ENCODE data around the gene CCDC74B.
"Not testable (repeated sequence)": the region's sequence is repeated elsewhere in the genome, so short reads cannot be mapped to it uniquely, and the experiment has no call there.

Gene CCDC74B

DNA sequence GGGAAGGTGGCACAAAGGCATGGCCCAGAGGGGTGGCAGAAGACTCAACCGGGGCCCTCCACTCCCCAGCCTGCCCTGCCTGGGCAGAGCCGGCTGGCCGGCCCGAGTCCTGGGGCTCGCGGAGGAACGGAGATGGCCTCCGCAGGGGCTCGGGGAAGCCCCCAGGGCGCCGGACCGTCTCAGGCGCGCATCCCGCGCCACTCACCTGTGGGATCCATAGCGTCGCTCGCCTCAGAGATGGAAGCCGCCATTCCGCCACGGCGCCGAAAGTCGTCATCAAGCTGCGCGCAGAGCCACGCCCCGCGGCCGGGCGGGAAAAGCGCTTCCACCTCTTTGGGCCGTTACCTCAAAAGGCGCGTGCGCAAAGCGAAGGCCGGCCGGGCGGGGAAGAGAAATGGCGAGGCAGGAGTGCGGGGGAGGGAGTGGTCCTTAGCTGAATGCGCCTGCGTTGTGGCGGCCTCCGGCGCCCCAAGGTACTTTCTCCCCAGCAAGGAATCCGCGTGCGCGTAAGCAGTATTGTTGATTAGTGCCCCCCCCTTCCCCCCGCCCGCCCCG lies 36.5 kb upstream of the CCDC74B start, which contains the start of gene SMPD4:
TSS of gene SMPD4 (minus strand) at position 278 of the 555 bp plus-strand sequence. CDS start 5,010 bp downstream, outside the sequence.
- H3K4me3 Mint-ChIP-seq: peak within 1 kb of the TSS; percentile 95
- peak within 1 kb of the TSS; percentile 95 for H3K27ac Mint-ChIP-seq
- no peaks in the 10 kb centered on the region for H3K9me3 Mint-ChIP-seq
- no peaks in the 10 kb centered on the region for H3K27me3 Mint-ChIP-seq
- H3K4me1 Mint-ChIP-seq (ENCODE audit: low read depth): peaks cover 32% of the 10 kb centered on the region
- H3K36me3 Mint-ChIP-seq (ENCODE audit: low read depth): peaks cover 12% of the 10 kb centered on the region

DNA sequence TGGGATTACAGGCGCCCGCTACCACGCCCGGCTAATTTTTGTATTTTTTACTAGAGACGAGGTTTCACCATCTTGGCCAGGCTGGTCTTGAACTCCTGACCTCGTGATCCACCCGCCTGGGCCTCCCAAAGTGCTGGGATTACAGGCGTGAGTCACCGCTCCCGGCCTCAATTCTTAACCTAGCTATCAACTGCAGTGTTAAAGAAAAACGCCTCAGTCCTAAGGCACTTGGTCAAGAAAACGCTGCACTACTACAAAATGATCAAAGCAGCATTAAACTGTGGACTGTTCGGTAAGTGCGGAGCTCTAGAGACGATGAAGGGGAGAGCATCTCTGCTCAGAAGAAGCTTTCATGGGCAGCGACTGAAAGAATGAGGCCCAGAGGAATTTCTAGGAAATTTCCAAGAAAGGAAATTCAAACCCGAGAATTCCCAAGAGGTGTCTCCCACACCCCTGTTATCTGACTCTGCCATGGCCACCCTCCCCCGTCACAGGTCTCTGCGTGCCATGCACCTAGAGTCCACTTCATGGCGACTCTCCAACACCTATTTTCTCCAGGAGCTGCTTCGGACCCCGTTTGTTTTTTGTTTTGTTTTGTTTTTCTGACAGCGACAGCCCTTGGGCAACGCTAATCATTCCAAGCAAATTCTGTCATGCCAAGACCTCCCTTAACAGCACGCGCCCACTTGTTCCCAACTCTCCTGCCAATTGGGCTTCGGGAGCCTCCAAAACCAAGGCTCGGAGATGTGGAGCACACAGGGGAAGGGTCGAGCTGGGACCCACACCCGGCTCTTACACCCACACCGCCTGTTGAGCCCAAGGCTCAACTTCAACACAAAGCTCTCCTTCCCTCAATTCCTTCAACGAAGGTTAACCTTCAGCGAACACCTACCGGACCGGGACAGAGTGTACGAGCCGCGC lies 35.8 kb upstream of the CCDC74B start:
- peaks cover 32% of the 10 kb centered on the region for H3K4me1 Mint-ChIP-seq (ENCODE audit: low read depth)
- H3K4me3 Mint-ChIP-seq: peak overlapping the region; percentile 95
- not testable (repeated sequence) for H3K27me3 Mint-ChIP-seq; H3K9me3 Mint-ChIP-seq; H3K36me3 Mint-ChIP-seq (ENCODE audit: low read depth)
- peak overlapping the region; percentile 95 for H3K27ac Mint-ChIP-seq

DNA sequence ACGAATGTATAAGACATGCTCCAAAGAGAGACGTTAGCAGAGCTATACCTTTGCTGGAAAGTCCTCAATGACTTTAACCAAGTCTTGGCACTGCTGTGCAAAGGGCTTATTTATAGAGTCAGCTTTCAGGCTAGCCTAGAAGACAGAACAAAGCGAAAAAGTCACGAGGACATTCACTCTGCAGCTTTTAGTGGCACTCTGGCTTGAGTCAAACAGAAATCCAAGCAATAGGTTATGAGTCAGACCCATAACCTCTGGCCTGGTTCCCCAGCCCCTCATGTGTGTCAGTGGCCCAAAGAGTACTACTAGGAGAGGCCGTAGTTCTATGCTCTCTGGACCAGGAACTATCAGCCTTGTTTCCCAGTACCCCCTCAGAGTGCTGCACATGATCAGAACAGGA lies 30.0 kb upstream of the CCDC74B start:
- H3K27me3 Mint-ChIP-seq; H3K9me3 Mint-ChIP-seq; H3K4me3 Mint-ChIP-seq; H3K4me1 Mint-ChIP-seq (ENCODE audit: low read depth); H3K27ac Mint-ChIP-seq: not testable (repeated sequence)
- peaks cover 39% of the 10 kb centered on the region for H3K36me3 Mint-ChIP-seq (ENCODE audit: low read depth)

DNA sequence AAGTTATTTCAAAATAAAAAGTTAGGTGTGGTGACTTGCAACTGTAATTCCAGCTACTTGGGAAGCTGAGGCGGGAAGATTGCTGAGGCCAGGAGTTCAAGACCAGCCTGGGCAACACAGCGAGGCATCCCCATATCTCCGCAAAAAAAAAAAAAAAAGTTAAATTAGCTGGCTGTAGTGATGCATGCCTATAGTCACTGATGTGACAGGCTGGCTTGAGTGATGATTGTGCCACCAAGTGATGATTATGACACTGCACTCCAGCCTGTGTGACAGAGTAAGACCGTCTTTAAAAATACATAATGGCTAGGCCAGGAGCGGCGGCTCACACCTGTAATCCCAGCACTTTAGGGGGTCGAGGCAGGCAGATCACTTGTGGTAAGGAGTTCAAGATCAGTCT lies 25.0 kb upstream of the CCDC74B start:
- peaks cover 9% of the 10 kb centered on the region for H3K4me1 Mint-ChIP-seq (ENCODE audit: low read depth)
- H3K4me3 Mint-ChIP-seq: no peak overlapping the region
- H3K36me3 Mint-ChIP-seq (ENCODE audit: low read depth): peaks cover 61% of the 10 kb centered on the region
- no peaks in the 10 kb centered on the region for H3K9me3 Mint-ChIP-seq
- H3K27me3 Mint-ChIP-seq: no peaks in the 10 kb centered on the region
- no peak overlapping the region for H3K27ac Mint-ChIP-seq

DNA sequence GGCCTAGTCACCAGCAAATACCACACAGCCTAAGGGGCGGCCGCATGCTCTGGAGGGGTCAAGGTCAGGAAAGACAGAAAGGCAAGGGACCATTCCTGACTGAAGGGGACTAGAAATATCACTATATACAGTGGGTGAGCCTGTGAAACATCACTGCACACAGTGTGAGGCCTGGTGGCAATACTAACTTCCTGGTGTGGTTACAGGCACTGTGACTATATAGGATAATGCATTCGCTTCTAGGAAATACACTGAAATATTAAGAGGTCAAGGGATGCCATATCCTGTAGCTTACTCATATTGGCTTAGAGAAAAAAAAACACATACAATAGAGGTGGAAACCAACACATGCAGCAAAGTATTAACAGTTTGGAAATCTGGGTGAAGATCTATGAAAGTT lies 24.3 kb upstream of the CCDC74B start:
- not testable (repeated sequence) for H3K27ac Mint-ChIP-seq; H3K4me1 Mint-ChIP-seq (ENCODE audit: low read depth); H3K4me3 Mint-ChIP-seq; H3K9me3 Mint-ChIP-seq; H3K27me3 Mint-ChIP-seq
- H3K36me3 Mint-ChIP-seq (ENCODE audit: low read depth): peaks cover 68% of the 10 kb centered on the region

DNA sequence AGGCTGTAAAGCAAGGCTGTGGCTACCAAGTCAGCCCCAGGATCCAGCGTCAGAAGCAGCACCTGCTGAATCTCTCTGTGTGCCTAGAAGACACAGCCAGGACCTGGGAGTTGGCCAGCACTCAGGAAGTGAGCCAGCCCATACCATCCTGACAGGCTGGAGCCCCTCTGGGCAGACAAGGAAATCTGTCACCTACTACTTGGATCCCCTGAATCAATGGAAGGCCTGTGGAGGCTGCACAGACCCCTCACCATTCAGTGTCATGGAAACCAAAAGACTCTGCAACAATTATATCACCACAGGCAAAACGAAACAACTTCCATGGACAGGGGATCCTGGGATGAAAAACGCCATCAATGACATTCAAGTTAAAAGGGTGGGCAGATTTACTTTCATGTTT lies 21.7 kb upstream of the CCDC74B start:
- not testable (repeated sequence) for H3K4me3 Mint-ChIP-seq; H3K4me1 Mint-ChIP-seq (ENCODE audit: low read depth); H3K27me3 Mint-ChIP-seq; H3K27ac Mint-ChIP-seq; H3K9me3 Mint-ChIP-seq
- H3K36me3 Mint-ChIP-seq (ENCODE audit: low read depth): peaks cover 52% of the 10 kb centered on the region

DNA sequence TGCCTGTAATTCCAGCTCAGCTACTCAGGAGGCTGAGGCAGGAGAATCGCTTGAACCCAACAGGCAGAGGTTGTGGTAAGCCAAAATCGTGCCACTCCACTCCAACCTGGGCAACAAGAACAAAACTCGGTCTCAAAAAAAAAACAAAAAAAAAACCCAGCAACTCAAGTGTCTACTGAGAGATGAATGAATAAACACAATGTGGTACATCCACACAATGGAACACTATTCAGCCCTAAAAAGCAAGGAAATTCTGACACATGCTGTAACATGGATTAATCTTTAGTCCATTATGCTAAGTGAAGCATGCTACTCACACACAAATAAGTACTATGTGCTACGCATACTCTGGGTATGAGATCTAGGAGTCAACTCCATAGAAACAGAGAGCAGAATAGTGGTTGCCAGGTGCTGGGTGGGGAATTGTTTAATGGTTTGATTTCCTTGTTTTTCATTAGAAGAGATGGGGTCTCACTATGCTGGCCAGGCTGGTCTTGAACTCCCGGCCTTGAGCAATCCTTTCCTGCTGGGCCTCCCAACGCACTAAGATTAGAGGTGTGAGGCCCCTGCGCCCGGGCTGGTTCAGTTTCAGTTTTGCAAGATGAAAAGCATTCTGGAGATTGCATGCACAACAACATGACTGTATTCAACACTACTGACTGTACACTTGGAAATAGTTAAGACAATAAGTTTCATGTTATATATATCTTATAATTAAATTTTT lies 20.5 kb upstream of the CCDC74B start:
- no peak overlapping the region for H3K27ac Mint-ChIP-seq
- no peaks in the 10 kb centered on the region for H3K9me3 Mint-ChIP-seq
- no peaks in the 10 kb centered on the region for H3K27me3 Mint-ChIP-seq
- H3K4me3 Mint-ChIP-seq: no peak overlapping the region
- H3K4me1 Mint-ChIP-seq (ENCODE audit: low read depth): peaks cover 9% of the 10 kb centered on the region
- H3K36me3 Mint-ChIP-seq (ENCODE audit: low read depth): peaks cover 47% of the 10 kb centered on the region

DNA sequence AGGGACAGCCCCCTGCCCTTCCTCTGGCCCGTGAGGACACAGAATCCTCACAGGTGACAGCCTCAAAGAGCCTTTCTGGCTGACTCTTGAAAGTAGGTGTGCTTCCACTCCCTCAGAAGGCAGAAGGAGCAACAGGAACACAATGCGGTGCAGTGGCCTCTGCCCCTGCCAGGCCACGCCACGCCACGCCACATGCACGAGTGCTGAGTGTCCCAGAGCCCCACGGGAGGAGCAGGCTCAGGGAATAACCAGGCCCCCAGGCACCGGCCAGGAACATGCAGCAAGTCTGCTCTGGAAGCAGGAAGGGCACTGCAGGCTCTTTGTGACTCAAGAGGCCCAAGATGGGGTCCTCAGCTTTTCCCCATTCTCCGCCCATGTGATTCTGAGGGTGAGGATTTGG lies 18.1 kb upstream of the CCDC74B start:
- Mint-ChIP-seq H3K27ac (no peak overlapping the region), H3K9me3 (no peaks in the 10 kb centered on the region), H3K4me1 (ENCODE audit: low read depth) (peaks cover 15% of the 10 kb centered on the region), H3K4me3 (no peak overlapping the region), H3K36me3 (ENCODE audit: low read depth) (peaks cover 46% of the 10 kb centered on the region), H3K27me3 (no peaks in the 10 kb centered on the region)

DNA sequence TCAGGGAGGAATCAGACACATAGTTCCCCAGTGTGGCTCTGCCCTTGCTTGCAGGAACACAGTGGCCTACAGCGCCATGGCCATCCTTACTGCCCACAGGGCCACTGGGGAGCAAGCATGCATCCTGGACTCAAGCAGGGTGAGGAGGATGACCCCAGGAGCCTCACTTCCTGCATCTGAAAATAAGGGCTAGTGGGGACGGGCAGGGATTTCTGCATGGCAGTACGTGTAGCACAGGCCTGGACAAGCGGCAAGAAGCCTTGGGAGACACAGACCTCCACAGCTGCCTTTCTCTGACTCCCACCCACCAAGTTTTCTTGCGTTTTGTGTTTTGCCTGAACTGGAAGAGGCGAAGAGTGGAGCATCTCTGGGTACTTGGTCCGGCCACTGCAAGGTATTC lies 17.6 kb upstream of the CCDC74B start:
- not testable (repeated sequence) for H3K27ac Mint-ChIP-seq, H3K4me3 Mint-ChIP-seq, H3K27me3 Mint-ChIP-seq, H3K9me3 Mint-ChIP-seq
- Mint-ChIP-seq H3K4me1 (ENCODE audit: low read depth) (peaks cover 20% of the 10 kb centered on the region), H3K36me3 (ENCODE audit: low read depth) (peaks cover 42% of the 10 kb centered on the region)

DNA sequence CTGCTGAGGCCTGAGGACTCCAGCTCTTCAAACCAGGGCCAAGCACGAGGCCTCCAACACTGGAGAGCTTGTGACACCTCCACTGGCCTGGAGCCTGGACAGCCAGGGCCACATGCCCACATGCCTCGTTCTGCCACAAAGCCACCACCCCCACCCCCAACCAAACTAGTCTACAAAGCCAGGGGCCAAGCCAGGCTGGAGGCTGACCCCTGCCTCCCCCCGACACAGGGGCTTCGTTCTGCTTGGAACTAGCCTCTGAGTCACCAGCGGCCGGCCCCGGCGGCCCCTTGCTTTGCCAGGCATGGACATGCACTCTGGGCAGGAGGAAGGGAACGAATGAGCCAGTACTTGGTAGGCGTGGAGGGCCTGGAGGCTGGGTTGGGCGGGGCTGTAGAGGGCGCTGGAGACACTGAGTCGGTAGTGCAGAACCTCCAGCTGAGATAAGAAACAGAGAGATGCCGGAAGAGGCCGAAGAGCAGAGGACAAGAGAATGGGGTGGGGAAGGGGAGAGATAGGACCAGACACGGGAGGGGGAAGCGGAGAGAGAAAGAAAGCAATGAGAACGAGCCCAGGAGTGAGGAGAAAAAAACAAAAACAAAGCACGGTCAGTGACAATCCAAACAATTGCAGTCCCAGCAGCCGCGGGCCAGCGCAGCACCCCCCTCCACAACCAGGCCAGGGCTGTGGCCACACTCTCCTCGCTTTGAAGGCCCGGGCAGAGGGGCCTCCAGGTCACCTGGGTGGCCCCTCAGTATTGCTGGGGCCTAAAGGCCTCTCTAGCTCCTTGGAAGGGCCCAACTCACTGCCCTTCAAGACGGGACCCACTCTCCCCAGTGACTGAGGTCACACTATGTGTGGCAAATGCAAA lies 16.2 kb upstream of the CCDC74B start:
- H3K27me3 Mint-ChIP-seq, H3K4me3 Mint-ChIP-seq, H3K27ac Mint-ChIP-seq, H3K9me3 Mint-ChIP-seq: not testable (repeated sequence)
- Mint-ChIP-seq H3K4me1 (ENCODE audit: low read depth) (peaks cover 15% of the 10 kb centered on the region), H3K36me3 (ENCODE audit: low read depth) (peaks cover 35% of the 10 kb centered on the region)

DNA sequence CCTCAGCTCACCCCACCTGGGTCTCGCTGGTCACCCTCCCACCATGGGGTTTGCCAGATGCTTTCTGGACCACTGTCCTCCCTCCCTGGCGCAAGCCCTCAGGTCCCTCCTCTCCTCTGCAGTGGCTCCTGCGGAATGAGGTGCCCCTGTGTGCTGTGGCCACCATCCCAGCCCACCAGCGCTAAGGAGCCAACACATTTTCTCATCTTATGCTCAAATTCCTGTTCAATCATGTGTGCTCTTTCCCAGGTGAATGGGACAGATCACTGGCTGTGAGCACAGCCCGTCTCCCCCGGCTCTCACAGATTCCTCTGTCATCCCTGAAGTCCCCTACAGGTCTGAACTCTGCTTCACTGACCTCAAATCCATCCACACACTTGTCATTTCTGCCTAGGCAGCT lies 15.2 kb upstream of the CCDC74B start:
- Mint-ChIP-seq H3K4me3 (no peak overlapping the region), H3K27ac (no peak overlapping the region), H3K27me3 (no peaks in the 10 kb centered on the region), H3K36me3 (ENCODE audit: low read depth) (peaks cover 29% of the 10 kb centered on the region), H3K4me1 (ENCODE audit: low read depth) (peaks cover 15% of the 10 kb centered on the region), H3K9me3 (no peaks in the 10 kb centered on the region)

DNA sequence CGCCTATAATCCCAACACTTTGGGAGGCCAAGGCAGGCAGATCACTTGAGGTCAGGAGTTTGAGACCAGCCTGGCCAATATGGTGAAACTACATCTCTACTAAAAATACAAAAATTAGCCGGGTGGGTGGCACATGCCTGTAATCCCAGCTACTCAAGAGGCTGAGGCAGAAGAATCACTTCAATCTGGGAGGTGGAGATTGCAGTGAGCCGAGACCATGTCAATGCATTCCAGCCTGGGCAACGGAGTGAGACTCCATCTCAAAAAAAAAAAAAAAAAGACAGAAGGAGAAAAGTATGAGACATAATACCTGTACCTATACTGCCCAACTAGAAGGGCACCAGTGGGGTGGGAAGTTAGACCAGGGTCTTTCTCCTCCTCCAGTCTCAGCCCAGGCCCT lies 14.5 kb upstream of the CCDC74B start:
- H3K9me3 Mint-ChIP-seq, H3K4me3 Mint-ChIP-seq: not testable (repeated sequence)
- peaks cover 15% of the 10 kb centered on the region for H3K4me1 Mint-ChIP-seq (ENCODE audit: low read depth)

DNA sequence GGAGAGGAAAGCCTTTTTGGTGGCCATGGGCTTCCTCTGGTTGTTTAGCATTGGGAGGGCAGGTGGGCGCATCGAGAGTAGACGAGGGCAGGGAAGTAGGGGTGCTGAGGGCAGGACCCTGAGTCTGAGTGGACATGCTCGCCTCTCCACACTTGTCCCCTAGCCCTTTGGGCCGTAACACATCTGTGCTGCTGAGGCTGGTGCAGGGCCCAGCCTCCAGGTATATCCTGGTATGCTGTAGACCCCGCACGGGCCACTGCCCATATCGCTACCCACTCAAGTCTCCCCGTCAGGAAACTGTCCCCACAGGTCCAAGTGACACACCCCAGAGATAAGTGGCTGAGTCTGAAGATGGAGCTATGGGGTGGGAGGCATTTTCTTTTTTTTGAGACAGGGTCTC lies 13.7 kb upstream of the CCDC74B start:
- H3K27ac Mint-ChIP-seq: no peak overlapping the region
- no peaks in the 10 kb centered on the region for H3K27me3 Mint-ChIP-seq
- peaks cover 15% of the 10 kb centered on the region for H3K4me1 Mint-ChIP-seq (ENCODE audit: low read depth)
- no peak overlapping the region for H3K4me3 Mint-ChIP-seq
- H3K9me3 Mint-ChIP-seq: no peaks in the 10 kb centered on the region
- H3K36me3 Mint-ChIP-seq (ENCODE audit: low read depth): peaks cover 21% of the 10 kb centered on the region

More for the DNA sequence above, 14.5 kb upstream of the CCDC74B start:
- H3K36me3 Mint-ChIP-seq (ENCODE audit: low read depth): peaks cover 24% of the 10 kb centered on the region
- not testable (repeated sequence) for H3K27me3 Mint-ChIP-seq, H3K27ac Mint-ChIP-seq

DNA sequence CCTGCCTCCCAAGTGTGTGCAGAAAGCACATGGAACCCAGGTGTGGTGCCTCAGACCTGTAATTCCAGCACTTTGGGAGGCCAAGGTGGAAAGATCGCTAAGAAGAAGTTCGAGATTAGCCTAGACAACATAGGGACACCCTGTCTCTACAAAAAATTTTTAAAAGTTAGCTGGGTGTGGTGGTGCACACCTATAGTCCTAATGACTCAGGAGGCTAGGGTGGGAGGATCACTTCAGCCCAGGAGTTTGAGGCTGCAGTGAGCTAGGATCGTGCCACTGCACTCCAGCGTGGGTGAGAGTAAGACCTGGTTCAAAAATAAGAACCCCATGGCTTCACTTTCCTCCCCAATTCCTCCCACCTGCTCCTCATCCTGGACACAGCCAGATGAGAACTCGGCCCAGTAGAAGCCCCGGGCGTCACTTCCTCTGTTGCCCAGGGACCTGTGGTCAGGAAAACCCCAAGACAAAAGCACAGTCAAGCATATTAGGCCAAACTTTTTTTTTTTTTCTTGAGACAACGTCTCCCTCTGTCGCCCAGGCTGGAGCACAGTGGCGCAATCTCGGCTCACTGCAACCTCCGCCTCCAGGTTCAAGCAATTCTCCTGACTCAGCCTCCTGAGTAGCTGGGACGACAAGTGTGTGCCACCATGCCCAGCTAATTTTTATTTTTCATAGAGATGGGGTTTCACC lies 13.1 kb upstream of the CCDC74B start:
- not testable (repeated sequence) for H3K9me3 Mint-ChIP-seq, H3K27me3 Mint-ChIP-seq, H3K4me3 Mint-ChIP-seq
- peak overlapping the region; percentile 31 for H3K27ac Mint-ChIP-seq
- H3K36me3 Mint-ChIP-seq (ENCODE audit: low read depth): peaks cover 24% of the 10 kb centered on the region
- H3K4me1 Mint-ChIP-seq (ENCODE audit: low read depth): peaks cover 15% of the 10 kb centered on the region

All from stimulated activated naive CD8-positive, alpha-beta T cell treated with anti-CD3 and anti-CD28 coated beads, Interleukin-15, Interleukin-2, amounts not matched to agents 100 ng/mL and 50 ng/mL, for 24 hours (primary cell).